Bronchial epithelial cell (primary cell): ENCODE data around the gene C17orf113. TPM values are rescaled to one million over a fixed set of nuclear protein-coding genes. Genes with fewer than 3 reads are reported as not detected.

Experiments
- DNase-seq: peaks from one replicate; pipeline ENCODE4 v3.0.0-alpha.2; 2010; ENCODE audit warnings: low read depth
- FAIRE-seq: peaks from 2 replicates; lab custom pipeline; 2011; peaks lifted over from hg19 to GRCh38; lab: Jason Lieb, UNC
- H3K27me3 ChIP-seq: 2 replicates; pipeline ENCODE4 v1.5.1; 2011; ENCODE audit warnings: low read length; ENCODE audit not compliant: control insufficient read depth, insufficient read depth
- H3K36me3 ChIP-seq: 2 replicates; pipeline ENCODE4 v1.5.1; 2011; ENCODE audit warnings: low read length; ENCODE audit not compliant: control insufficient read depth, insufficient read depth
- H3K4me3 ChIP-seq: 2 replicates; pipeline ENCODE4 v1.5.1; 2011; ENCODE audit warnings: mild to moderate bottlenecking, low read depth, low read length, control low read depth
- total RNA-seq: library from RNA; depleted of rRNA; stranded (reverse); fragments of >200 nt; gene quantifications from 2 replicates; pipeline ENCODE4 v1.2.1, GENCODE V29; 2014
- TF ChIP-seq, protein P1 (sequence below): IDR thresholded peaks from 2 replicates; pipeline ENCODE4 v1.5.1; 2011; ENCODE audit warnings: mild to moderate bottlenecking, moderate library complexity, low read length, control low read depth, inconsistent platforms; ENCODE audit not compliant: insufficient read depth, severe bottlenecking

C17orf113 gene
- total RNA-seq, 1 donor from 2014 or later = 0.26 TPM

DNA sequence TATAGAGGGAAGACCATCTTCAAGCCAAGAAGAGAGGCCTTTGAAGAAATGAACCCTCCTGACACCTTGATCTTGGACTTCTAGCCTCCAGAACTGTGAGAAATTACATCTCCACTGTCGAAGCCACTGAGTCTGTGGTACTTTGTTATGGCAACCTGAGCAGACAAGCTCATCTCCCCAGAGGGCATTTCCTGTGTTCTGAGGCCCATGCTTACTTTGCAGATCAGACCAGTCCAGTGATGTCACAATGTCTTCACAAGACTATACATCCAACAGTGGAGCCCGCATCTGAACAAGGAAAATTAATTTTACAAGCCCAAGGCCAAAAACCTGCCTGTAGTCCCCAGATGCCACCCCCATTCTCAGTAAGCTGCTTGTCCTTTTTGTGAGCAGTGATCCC is 14.8 kb upstream of the C17orf113 start:
- H3K27me3 ChIP-seq = peaks cover 3% of the 10 kb centered on the region
- H3K4me3 ChIP-seq = no peak overlapping the region
- DNase-seq (no peak), FAIRE-seq (no peak)
- TF ChIP-seq, protein P1, sequence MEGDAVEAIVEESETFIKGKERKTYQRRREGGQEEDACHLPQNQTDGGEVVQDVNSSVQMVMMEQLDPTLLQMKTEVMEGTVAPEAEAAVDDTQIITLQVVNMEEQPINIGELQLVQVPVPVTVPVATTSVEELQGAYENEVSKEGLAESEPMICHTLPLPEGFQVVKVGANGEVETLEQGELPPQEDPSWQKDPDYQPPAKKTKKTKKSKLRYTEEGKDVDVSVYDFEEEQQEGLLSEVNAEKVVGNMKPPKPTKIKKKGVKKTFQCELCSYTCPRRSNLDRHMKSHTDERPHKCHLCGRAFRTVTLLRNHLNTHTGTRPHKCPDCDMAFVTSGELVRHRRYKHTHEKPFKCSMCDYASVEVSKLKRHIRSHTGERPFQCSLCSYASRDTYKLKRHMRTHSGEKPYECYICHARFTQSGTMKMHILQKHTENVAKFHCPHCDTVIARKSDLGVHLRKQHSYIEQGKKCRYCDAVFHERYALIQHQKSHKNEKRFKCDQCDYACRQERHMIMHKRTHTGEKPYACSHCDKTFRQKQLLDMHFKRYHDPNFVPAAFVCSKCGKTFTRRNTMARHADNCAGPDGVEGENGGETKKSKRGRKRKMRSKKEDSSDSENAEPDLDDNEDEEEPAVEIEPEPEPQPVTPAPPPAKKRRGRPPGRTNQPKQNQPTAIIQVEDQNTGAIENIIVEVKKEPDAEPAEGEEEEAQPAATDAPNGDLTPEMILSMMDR = no peak
- no peaks in the 10 kb centered on the region for H3K36me3 ChIP-seq

DNA sequence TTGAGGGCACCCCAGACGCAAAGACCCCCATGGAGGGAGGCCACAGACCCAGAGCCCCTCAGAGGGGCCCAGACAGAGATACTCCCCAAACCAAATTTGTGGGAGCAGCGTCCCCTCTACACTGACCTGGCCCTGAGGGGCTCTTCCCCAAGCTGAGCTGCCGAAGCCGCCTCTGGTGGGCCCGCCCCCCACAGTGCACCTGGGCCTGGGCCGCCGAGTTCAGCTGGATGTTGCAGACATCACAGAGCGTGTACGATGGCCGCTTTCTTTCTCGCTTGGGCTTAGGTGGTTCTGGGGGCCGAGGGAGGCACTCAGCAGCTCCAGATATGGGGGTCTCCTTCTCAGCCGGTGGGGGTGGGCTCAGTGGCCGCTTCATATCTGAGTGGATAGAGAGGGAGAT is 12.3 kb upstream of the C17orf113 start:
- no peaks in the 10 kb centered on the region for H3K36me3 ChIP-seq
- DNase-seq (no peak), FAIRE-seq (no peak)
- H3K27me3 ChIP-seq = peaks cover 4% of the 10 kb centered on the region
- H3K4me3 ChIP-seq = no peak overlapping the region
- TF ChIP-seq, protein P1 = no peak

DNA sequence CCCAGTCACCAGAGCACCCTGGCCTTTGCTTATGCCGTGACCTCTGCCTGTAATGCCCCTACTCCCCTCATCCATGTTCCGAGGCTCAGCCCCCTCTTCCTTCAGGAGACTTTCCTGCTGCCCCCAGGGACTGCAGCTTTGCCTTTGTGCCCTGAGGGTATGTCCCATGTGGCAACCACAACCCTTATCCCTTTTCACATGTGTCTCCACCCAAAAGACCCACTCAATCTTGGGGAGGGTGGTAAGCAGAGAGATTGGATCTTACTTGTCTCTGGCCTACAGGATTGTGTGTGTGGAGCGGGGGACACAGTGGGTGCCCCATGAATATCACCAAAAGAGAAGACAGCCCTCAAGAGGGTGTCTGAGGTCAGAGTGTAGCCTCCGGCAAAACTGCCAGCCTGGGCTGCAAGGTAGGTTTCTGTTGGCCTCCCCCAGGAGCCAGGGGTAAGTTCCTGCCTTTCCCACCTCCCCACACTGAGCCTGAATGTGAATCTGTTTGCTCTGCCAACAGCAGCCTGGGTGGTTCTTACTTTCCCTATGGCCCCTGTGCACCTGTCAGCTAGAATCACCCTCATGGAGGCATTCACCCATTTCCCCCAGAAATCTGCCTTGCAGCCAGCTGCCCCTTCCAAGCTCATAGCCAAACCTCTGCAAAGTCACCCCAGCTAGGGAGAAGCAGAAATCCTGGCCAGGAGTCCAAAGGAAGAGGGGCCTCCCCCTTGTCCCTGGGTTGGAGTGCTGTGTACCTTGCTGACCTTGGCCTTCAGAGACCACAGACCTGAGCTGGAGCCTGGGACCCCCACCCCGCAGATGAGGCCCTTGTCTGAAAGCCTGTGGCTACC is 11.5 kb upstream of the C17orf113 start:
- no peaks in the 10 kb centered on the region for H3K36me3 ChIP-seq
- DNase-seq (no peak), FAIRE-seq (no peak)
- no peak overlapping the region for H3K4me3 ChIP-seq
- H3K27me3 ChIP-seq = peaks cover 4% of the 10 kb centered on the region
- TF ChIP-seq, protein P1 = no peak

DNA sequence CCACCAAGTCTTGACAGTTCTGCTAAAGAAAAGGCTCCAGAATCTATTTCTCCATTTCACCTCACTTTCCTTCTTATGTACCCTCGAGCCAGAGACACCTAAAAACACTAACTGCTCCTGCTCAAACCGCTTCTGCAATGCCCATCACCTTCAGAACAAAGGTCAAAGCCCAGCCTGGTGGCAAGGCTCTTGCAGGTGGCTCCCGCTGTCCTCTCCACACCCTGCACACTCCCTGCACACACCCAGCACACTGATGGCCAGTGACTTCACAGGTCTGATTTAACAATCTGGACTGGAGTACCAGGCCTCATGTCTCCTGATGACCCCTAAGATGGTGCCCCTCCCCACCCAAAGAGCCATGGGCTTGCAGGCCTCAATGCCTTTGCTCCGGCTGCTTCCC is 9.8 kb upstream of the C17orf113 start:
- FAIRE-seq (no peak), DNase-seq (no peak)
- H3K4me3 ChIP-seq = no peak overlapping the region
- no peaks in the 10 kb centered on the region for H3K36me3 ChIP-seq
- peaks cover 7% of the 10 kb centered on the region for H3K27me3 ChIP-seq
- TF ChIP-seq, protein P1 = no peak

DNA sequence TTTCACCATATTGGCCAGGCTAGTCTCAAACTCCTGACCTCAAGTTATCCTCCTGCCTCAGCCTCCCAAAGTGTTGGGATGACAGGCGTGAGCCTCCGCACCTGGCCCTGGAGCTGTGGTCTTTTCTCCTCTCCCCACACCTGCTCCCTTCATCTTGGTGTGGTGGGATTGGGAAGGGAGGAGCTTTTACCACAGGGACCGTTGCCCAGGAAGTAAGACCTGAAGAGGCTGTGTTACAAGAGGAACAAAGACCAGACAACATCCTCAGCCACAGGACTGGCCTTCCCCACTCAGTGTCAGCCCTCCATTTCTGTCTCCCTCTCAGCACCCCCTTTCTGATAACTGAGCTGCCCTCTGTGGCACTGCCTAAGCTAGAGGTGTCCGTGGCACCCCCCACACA is 9.4 kb upstream of the C17orf113 start:
- DNase-seq (no peak), FAIRE-seq (no peak)
- no peaks in the 10 kb centered on the region for H3K36me3 ChIP-seq
- TF ChIP-seq, protein P1 = no peak
- H3K4me3 ChIP-seq = no peak overlapping the region
- peaks cover 7% of the 10 kb centered on the region for H3K27me3 ChIP-seq

DNA sequence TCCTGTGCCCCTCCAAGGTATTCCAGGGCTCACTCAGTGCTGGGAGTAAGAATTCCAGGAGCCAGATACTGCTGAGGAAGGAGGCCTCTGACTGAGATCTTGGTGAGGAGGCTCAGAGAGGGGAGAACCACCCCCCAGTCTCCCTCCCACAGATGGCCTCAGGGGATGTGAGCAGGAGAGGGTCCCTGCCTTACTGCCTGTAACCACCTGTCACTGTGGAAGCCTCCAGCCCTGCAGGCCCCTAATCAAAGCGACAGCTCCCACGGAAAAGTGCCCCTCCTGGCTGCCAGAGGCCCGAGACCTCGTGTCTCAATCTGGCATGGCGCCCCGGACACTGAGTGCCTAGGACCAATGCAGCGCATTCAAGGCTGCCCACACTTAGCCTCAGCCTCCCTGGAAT is 7.7 kb upstream of the C17orf113 start:
- TF ChIP-seq, protein P1 = no peak
- H3K36me3 ChIP-seq = no peaks in the 10 kb centered on the region
- peaks cover 5% of the 10 kb centered on the region for H3K27me3 ChIP-seq
- FAIRE-seq (no peak), DNase-seq (no peak)
- no peak overlapping the region for H3K4me3 ChIP-seq
